Cardiac muscle cell (in vitro differentiated cells and primary cell): ENCODE results near the gene POU6F2. TPM values are rescaled to one million over a fixed set of nuclear protein-coding genes. Genes with fewer than 3 reads are reported as not detected.

Experiments used
- DNase-seq, 2 donors: peaks; one replicate each; pipeline versions ENCODE4 v3.0.0 to v3.0.0-alpha.2; 2010 to 2017; ENCODE audit warnings: low read depth in 1 of 2, low spot score in 1 of 2
- H3K27ac ChIP-seq: fragments of 200-600 bp; sonication (generic); 2 replicates; pipeline ENCODE4 v1.5.1; 2016
- H3K27me3 ChIP-seq: fragments of 200-600 bp; sonication (generic); 2 replicates; pipeline ENCODE4 v1.6.0; 2016; ENCODE audit warnings: control low read depth
- H3K36me3 ChIP-seq: fragments of 200-600 bp; sonication (generic); 2 replicates; pipeline ENCODE4 v1.5.1; 2016; ENCODE audit warnings: control low read depth
- H3K4me1 ChIP-seq: fragments of 200-600 bp; sonication (generic); 2 replicates; pipeline ENCODE4 v1.8.1; 2017; ENCODE audit warnings: low read depth, mild to moderate bottlenecking, mixed run types
- H3K4me3 ChIP-seq: fragments of 200-600 bp; sonication (generic); 2 replicates; pipeline ENCODE4 v1.5.1; 2016; ENCODE audit warnings: mild to moderate bottlenecking
- H3K9me3 ChIP-seq: fragments of 200-600 bp; sonication (generic); 2 replicates; pipeline ENCODE4 v1.5.1; 2017; ENCODE audit warnings: low read depth, mild to moderate bottlenecking, control low read depth
- polyA plus RNA-seq: library from polyadenylated mRNA; unstranded; fragments of >200 nt; fragmentation: Nextera tagmentation; extraction: Ambion mirVana; gene quantifications from 2 replicates; pipeline ENCODE4 v1.2.1, GENCODE V29; 2016
- total RNA-seq: library from RNA; depleted of rRNA; stranded (reverse); fragments of >200 nt; gene quantifications from 2 replicates; pipeline ENCODE4 v1.2.3, GENCODE V29; 2016
- TF ChIP-seq, protein P1 (sequence below): IDR thresholded peaks from 2 replicates; pipeline ENCODE4 v1.5.1; 2012; ENCODE audit warnings: low read depth, mild to moderate bottlenecking, low read length

POU6F2 gene
- total and polyA plus RNA-seq, 2 experiments from 2014 or later = 1.7 to 3.6 TPM

DNA sequence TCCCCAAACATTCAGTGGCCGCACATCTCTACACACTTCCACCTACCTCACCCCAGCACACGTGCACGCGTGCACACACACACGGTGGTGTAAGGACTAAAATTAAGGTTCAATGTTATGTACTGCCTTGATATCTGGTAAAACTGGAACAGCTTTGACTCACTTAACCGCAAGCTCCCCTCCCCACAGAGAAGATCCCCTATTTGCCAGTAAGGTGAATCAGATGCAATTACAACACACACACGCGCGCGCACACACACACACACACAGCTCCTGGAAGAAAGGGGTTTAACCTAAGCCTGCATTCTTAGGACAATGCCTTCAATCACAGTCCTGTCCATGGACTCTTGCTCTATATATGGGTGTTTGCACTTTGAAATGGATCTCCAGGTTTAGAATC, 43.2 kb upstream of the POU6F2 start:
- no peak for DNase-seq
- Histone ChIP-seq H3K36me3 (no peaks in the 10 kb centered on the region), H3K4me1 (peaks cover 9% of the 10 kb centered on the region), H3K4me3 (no peak overlapping the region), H3K27me3 (no peaks in the 10 kb centered on the region), H3K9me3 (no peaks in the 10 kb centered on the region), H3K27ac (no peak overlapping the region)
- TF ChIP-seq, protein P1, sequence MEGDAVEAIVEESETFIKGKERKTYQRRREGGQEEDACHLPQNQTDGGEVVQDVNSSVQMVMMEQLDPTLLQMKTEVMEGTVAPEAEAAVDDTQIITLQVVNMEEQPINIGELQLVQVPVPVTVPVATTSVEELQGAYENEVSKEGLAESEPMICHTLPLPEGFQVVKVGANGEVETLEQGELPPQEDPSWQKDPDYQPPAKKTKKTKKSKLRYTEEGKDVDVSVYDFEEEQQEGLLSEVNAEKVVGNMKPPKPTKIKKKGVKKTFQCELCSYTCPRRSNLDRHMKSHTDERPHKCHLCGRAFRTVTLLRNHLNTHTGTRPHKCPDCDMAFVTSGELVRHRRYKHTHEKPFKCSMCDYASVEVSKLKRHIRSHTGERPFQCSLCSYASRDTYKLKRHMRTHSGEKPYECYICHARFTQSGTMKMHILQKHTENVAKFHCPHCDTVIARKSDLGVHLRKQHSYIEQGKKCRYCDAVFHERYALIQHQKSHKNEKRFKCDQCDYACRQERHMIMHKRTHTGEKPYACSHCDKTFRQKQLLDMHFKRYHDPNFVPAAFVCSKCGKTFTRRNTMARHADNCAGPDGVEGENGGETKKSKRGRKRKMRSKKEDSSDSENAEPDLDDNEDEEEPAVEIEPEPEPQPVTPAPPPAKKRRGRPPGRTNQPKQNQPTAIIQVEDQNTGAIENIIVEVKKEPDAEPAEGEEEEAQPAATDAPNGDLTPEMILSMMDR = no peak

DNA sequence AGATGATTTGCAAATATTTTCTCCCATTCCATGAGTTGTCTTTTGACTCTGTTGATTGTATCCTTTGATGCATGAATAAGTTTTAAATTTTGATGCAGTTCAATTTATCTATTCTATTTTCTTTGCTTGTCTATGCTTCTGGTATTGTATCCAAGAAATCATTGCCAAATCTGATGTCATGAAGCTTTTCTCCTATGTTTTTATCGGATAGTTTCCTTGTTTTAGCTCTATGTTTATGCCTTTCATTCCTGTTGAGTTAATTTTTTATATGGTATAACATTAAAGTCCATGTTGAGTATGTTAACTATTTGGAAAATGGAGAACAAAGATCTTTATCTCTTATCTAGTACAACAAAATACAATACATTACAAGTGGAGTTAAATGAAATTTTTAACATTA, 41.1 kb upstream of the POU6F2 start:
- H3K4me1 ChIP-seq = no peaks in the 10 kb centered on the region
- no peak overlapping the region for H3K4me3 ChIP-seq

DNA sequence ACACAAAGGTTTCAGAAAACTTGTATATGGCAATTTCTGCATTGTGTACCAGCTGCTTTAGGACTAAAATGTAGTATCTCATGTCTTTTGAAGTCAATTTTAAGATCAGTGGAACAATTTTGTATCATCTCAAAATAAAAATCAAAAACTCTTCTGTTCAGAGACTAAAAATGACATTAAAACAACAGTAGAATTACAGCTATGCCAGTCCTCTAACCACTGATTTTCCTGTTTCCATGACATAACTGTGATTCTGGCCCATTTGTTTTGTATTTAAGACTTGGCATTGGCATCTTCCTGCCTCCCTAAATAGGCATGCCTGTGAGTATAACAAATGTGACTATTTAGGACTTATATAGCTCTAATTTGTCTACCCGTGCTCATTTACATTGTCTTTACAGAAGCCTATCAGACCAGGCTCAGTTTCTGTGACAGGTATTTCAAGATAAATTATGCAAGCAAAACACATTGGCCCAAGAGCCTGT, 39.7 kb upstream of the POU6F2 start:
- DNase-seq = no peak
- no peaks in the 10 kb centered on the region for H3K9me3 ChIP-seq
- H3K27ac ChIP-seq = no peak overlapping the region
- H3K36me3 ChIP-seq = no peaks in the 10 kb centered on the region
- H3K27me3 ChIP-seq = no peaks in the 10 kb centered on the region
- H3K4me1 ChIP-seq = no peaks in the 10 kb centered on the region
- TF ChIP-seq, protein P1 = no peak
- no peak overlapping the region for H3K4me3 ChIP-seq

More for the DNA sequence above, 41.1 kb upstream of the POU6F2 start:
- H3K27me3 ChIP-seq = no peaks in the 10 kb centered on the region
- H3K36me3 ChIP-seq = no peaks in the 10 kb centered on the region
- H3K9me3 ChIP-seq = no peaks in the 10 kb centered on the region
- TF ChIP-seq, protein P1 = no peak
- no peak for DNase-seq
- H3K27ac ChIP-seq = no peak overlapping the region

DNA sequence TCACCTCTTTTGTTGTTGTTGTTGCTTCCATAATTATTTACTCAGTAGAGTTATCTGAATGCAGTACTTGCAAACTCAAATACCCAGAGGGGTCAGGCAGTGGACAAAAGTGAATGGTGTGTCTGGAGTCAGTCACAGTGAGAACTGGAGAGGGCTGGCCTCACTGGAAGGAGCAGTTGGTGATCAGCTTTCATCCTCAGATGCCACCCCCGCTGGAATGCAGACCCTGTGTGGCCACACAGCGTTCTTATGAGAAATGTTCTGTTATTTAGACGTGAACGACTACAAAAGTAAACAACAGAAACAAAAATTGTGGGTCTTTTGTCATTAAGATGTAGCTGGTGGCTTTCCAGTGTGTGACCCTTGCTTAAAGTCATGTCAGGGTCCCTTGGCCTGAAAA, 39.1 kb upstream of the POU6F2 start:
- Histone ChIP-seq H3K9me3 (no peaks in the 10 kb centered on the region), H3K27ac (no peak overlapping the region), H3K36me3 (no peaks in the 10 kb centered on the region), H3K4me1 (no peaks in the 10 kb centered on the region), H3K4me3 (no peak overlapping the region), H3K27me3 (no peaks in the 10 kb centered on the region)
- no peak for DNase-seq
- TF ChIP-seq, protein P1 = no peak

DNA sequence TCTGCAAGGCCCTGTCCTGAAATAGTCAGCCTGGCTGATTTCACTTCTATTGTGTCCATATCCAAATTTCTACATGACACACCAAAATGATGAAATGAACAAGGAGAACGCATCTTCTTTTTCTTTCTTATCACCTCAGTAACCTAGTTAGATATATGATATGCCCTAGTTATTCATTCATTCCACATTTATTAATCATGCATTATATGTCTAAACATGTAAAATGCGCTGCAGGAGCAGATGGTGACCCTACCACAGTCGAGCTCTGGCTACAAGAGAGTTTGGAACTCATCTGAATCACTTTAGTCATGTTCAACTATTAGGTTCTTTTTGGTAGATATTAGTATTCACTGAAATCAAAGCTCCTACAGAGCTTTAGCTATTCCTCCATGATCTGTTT, 36.9 kb upstream of the POU6F2 start:
- TF ChIP-seq, protein P1 = no peak
- H3K9me3 ChIP-seq = no peaks in the 10 kb centered on the region
- no peak overlapping the region for H3K27ac ChIP-seq
- H3K36me3 ChIP-seq = no peaks in the 10 kb centered on the region
- H3K4me3 ChIP-seq = no peak overlapping the region
- no peaks in the 10 kb centered on the region for H3K4me1 ChIP-seq
- no peak for DNase-seq
- no peaks in the 10 kb centered on the region for H3K27me3 ChIP-seq
